GM12874 (cell line): Measurements from ENCODE around the gene CDX2.

Experiments
- CTCF ChIP-seq: IDR thresholded peaks from 2 replicates; pipeline ENCODE4 v1.5.1; 2011; ENCODE audit warnings: low read depth, mild to moderate bottlenecking, control low read depth, low read length, moderate library complexity; ENCODE audit not compliant: insufficient read depth

Gene CDX2

GRCh38 chr13:28001837-28002473, 32.8 kb upstream of the CDX2 start:
- TF ChIP-seq CTCF, result no peak

- TF ChIP-seq CTCF, result no peak
Measured at GRCh38 chr13:28001049-28001448, 31.9 kb upstream of the CDX2 start.

GRCh38 chr13:28000567-28000966, 31.5 kb upstream of the CDX2 start:
- no peak for TF ChIP-seq CTCF

GRCh38 chr13:27997904-27998522, 28.9 kb upstream of the CDX2 start:
- peak; percentile 62 for TF ChIP-seq CTCF

- TF ChIP-seq CTCF, result no peak
Measured at GRCh38 chr13:27991881-27992280, 22.8 kb upstream of the CDX2 start.

GRCh38 chr13:27988520-27988919, 19.4 kb upstream of the CDX2 start, which contains the start of gene URAD:
Gene URAD, minus strand, starts transcription at chr13:27988693. Its CDS starts 56 bp downstream, at chr13:27988637.
- no peak for TF ChIP-seq CTCF

GRCh38 chr13:27985600-27985999, 16.5 kb upstream of the CDX2 start:
- no peak for TF ChIP-seq CTCF
